GM23248 (cell line): Measurements from ENCODE around the gene SMIM24.

Source experiments
- EZH2 ChIP-seq: fragments of 200-600 bp; sonication (generic); IDR thresholded peaks from 2 replicates; pipeline ENCODE4 v1.6.1; 2018; ENCODE audit warnings: antibody characterized with exemption, mild to moderate bottlenecking; ENCODE audit not compliant: insufficient read depth, poor library complexity, severe bottlenecking
- EZH2phosphoT487 ChIP-seq: fragments of 200-600 bp; sonication (generic); IDR thresholded peaks from 2 replicates; pipeline ENCODE4 v1.6.1; 2018; ENCODE audit warnings: antibody characterized with exemption, moderate library complexity, mild to moderate bottlenecking, low read depth; ENCODE audit not compliant: insufficient read depth

DNA sequence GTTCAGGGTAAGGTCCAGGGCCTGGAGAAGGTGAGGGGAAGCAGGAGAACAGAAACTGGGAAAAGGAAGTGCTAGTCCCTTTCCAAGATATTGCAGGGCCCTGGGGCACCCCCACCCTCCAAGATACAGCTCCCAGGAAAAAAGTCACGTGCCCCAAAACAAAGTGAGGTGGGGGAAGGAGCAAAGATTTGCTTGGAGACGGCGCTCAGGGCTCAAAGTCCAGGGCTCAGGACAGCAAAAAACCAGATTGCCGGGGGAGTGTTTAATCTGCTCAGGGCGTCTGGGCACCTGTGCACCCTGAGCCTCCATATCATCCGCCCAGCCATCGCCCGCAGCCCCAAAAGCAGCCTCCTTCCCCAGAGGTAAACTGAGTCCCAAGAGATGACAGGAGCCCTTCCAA is 6.3 kb downstream of the SMIM24 start:
- TF ChIP-seq EZH2, result no peak
- no peak for TF ChIP-seq EZH2phosphoT487
